Measurements from ENCODE around the gene XPC.
A peak's percentile ranks its signal among the peaks of the same experiment; 100 is the strongest.
"Not testable (repeated sequence)": the region's sequence is repeated elsewhere in the genome, so short reads cannot be mapped to it uniquely, and the experiment has no call there.

Gene XPC

GRCh38 chr3:14178247-14179113 lies at the start of gene XPC, which contains the start of gene LSM3:
TSS of gene XPC (minus strand) at chr3:14178601. CDS start at chr3:14178568, 33 bp downstream.
TSS of gene LSM3 (plus strand) at chr3:14178817. CDS start at chr3:14178861, 44 bp downstream.
- DNase-seq: peak; percentile 97

- DNase-seq: no peak
Observed at GRCh38 chr3:14227856-14228255, 49.5 kb upstream of the XPC start.

GRCh38 chr3:14226351-14226750 lies 48.0 kb upstream of the XPC start:
- not testable (repeated sequence) for DNase-seq

- DNase-seq: no peak
Observed at GRCh38 chr3:14225421-14225820, 47.0 kb upstream of the XPC start.

- DNase-seq: no peak
Observed at GRCh38 chr3:14224895-14225294, 46.5 kb upstream of the XPC start.

GRCh38 chr3:14223595-14223994 lies 45.2 kb upstream of the XPC start:
- DNase-seq: no peak

GRCh38 chr3:14222900-14223594 lies 44.6 kb upstream of the XPC start:
- DNase-seq: no peak

GRCh38 chr3:14222457-14222856 lies 44.1 kb upstream of the XPC start:
- DNase-seq: no peak

- no peak for DNase-seq
Observed at GRCh38 chr3:14221902-14222301, 43.5 kb upstream of the XPC start.

- DNase-seq: no peak
Observed at GRCh38 chr3:14220933-14221332, 42.5 kb upstream of the XPC start.

GRCh38 chr3:14218355-14218754 lies 40.0 kb upstream of the XPC start:
- DNase-seq: no peak

GRCh38 chr3:14216257-14217048 lies 38.1 kb upstream of the XPC start:
- DNase-seq: peak; percentile 69

- DNase-seq: no peak
Observed at GRCh38 chr3:14214764-14215163, 36.4 kb upstream of the XPC start.

- no peak for DNase-seq
Observed at GRCh38 chr3:14213066-14213774, 34.8 kb upstream of the XPC start.

- DNase-seq: no peak
Observed at GRCh38 chr3:14212032-14212431, 33.6 kb upstream of the XPC start.

GRCh38 chr3:14211621-14212020 lies 33.2 kb upstream of the XPC start:
- DNase-seq: no peak

- DNase-seq: no peak
Observed at GRCh38 chr3:14210843-14211594, 32.6 kb upstream of the XPC start.

GRCh38 chr3:14210290-14210688 lies 31.9 kb upstream of the XPC start:
- DNase-seq: no peak

GRCh38 chr3:14209581-14210289 lies 31.3 kb upstream of the XPC start:
- DNase-seq: no peak

- DNase-seq: no peak
Observed at GRCh38 chr3:14208977-14209394, 30.6 kb upstream of the XPC start.

GRCh38 chr3:14208168-14208567 lies 29.8 kb upstream of the XPC start:
- no peak for DNase-seq

Measured in activated naive CD4-positive, alpha-beta T cell treated with Interleukin-2 at 50 U/mL for 16 hours (primary cell).